Measurements from ENCODE around the gene MYOZ2. TPM values are rescaled to one million over a fixed set of nuclear protein-coding genes. Genes with fewer than 3 reads are reported as not detected.

Gene MYOZ2
- total RNA-seq, 1 experiment from 2014 or later = 1.6 TPM

DNA sequence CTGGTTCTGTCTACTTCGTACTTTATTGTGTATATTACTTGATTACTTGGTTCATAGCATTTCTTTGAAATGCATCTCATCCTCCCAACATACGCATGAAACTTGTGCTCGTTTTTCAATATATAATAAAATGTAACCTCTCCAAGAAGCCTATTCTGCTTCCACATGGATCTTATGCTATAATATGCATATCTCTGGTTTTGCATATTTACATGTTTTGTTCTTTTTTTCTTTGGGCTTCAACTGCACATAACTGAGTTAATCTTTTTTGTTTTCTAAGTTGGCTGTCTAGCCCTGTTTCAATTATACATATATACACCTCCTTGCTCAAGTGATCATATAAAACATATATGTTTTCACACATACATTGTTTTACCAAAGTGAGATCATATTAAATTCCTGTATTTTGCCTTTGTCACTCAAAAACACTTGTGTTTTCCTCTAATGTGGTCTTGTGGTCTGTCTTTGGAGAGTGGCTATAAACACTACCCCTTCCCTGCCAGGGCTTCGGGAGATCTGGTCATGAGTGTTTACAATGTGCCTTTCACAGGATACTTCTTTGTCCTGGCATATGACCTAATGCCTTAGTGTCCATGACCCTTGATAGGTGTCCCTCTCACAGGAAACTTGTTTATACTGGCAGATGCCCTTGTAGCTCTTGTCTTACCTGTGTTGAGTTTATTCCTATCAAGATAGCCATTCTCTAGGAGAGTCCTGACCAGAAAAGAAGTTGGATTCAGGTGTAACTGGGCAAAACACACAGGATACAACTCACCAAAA lies 94.5 kb downstream of the MYOZ2 start:
- DNase-seq = no peak
- 0 out of 2 replicates have a peak, but pooled peaks cover 4% of the 10 kb centered on the region for H3K4me1 ChIP-seq
- no peak overlapping the region for H3K27ac ChIP-seq
- H3K36me3 ChIP-seq = no peaks in the 10 kb centered on the region
- no peak overlapping the region for H3K4me3 ChIP-seq
- H3K27me3 ChIP-seq = no peaks in the 10 kb centered on the region
- H3K9me3 ChIP-seq (replicated peaks) = no peaks in the 10 kb centered on the region

DNA sequence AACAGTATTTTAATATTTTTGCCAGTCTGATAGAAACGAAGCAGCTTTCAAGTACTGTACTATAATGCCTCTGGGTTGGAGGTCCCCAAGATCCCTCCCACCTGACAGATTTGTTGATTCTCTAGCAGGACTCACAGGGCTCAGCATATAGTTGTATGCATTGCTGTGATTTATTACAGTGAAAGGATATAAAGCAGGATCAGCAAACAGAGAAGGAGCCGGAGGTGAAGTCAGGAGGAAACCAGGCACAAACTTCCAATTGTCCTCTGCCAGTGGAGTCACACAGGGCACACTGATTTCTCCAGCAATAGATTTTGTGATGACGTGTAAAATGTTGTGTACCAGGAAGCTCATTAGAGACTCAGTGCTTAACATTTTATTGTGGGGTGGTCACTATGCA lies 95.9 kb downstream of the MYOZ2 start:
- DNase-seq = no peak
- Histone ChIP-seq H3K4me1 (0 out of 2 replicates have a peak, but pooled peaks cover 4% of the 10 kb centered on the region), H3K36me3 (no peaks in the 10 kb centered on the region), H3K4me3 (no peak overlapping the region), H3K9me3 (replicated peaks) (no peaks in the 10 kb centered on the region), H3K27ac (no peak overlapping the region), H3K27me3 (no peaks in the 10 kb centered on the region)

DNA sequence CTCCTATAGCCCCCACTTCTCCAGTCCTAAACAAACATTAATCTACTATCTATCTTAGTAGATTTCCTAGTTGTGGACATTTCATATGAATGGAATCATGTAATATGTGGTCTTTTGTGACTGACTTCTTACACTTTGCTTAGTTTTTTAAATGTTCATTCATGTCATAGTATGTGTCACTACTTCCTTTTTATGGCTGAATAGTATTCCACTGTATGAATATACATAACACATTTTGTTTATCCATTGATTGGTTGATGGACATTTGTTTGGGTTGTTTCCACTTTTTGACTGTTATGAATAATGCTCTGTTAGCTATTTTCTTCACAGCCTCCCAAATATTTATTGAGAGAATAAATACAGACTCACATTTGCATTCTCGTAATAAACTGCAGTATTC lies 96.7 kb downstream of the MYOZ2 start:
- Histone ChIP-seq H3K27me3 (no peaks in the 10 kb centered on the region), H3K4me3 (no peak overlapping the region), H3K27ac (no peak overlapping the region), H3K36me3 (no peaks in the 10 kb centered on the region), H3K9me3 (replicated peaks) (no peaks in the 10 kb centered on the region), H3K4me1 (0 out of 2 replicates have a peak, but pooled peaks cover 4% of the 10 kb centered on the region)
- no peak for DNase-seq

GRCh38 chr4:119233191-119233590 lies 97.6 kb downstream of the MYOZ2 start:
- H3K4me1 ChIP-seq = 0 out of 2 replicates have a peak, but pooled peaks cover 4% of the 10 kb centered on the region
- no peaks in the 10 kb centered on the region for H3K27me3 ChIP-seq
- no peak for DNase-seq
- no peaks in the 10 kb centered on the region for H3K9me3 ChIP-seq (replicated peaks)
- H3K36me3 ChIP-seq = no peaks in the 10 kb centered on the region
- H3K4me3 ChIP-seq = no peak overlapping the region
- no peak overlapping the region for H3K27ac ChIP-seq

DNA sequence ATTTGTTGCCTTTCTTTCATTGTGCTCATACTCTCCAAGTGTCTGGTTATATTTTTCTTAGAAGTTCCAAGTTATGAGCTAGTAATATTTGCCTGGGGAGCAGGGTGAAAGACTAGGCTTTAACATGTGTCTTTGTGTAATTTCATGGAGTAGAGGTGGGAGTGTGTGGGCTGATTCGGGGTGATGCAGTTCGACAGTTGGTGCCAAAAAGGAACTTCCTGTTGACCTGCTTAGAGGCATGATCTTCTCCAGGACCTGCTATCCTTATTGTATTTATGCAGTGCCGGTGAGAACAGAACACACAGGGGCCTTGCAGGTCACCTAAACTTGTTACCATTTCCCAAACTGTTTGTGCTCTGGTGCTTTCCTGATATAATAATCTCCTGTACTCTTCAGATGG lies 98.1 kb downstream of the MYOZ2 start:
- H3K4me3 ChIP-seq = no peak overlapping the region
- H3K36me3 ChIP-seq = no peaks in the 10 kb centered on the region
- no peaks in the 10 kb centered on the region for H3K27me3 ChIP-seq
- H3K27ac ChIP-seq = no peak overlapping the region
- 0 out of 2 replicates have a peak, but pooled peaks cover 4% of the 10 kb centered on the region for H3K4me1 ChIP-seq
- H3K9me3 ChIP-seq (replicated peaks) = no peaks in the 10 kb centered on the region
- DNase-seq = peak in 1 of 2 experiments; percentile 14

DNA sequence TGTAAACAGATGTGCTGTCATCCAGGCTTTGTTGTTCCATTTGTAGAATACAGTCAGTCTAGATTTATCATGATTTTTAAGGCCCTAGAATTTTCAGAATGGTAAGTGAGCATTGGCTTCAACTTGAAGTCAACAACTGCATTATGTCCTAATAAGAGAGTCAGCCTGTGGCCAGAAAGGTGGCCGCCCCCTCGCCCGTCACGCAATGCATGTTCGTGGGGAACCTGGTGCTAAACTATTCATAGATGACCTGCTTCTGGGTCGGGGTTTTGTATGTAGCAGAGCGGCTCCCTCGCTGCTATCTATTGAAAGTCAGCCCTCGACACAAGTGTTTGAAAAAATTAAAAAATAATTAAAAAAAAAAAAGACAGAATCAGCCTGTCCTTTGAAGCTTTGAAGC lies 101.6 kb downstream of the MYOZ2 start:
- H3K4me3 ChIP-seq = no peak overlapping the region
- 0 out of 2 replicates have a peak, but pooled peaks cover 3% of the 10 kb centered on the region for H3K36me3 ChIP-seq
- H3K4me1 ChIP-seq = 0 out of 2 replicates have a peak, but pooled peaks cover 4% of the 10 kb centered on the region
- no peak for DNase-seq
- no peaks in the 10 kb centered on the region for H3K9me3 ChIP-seq (replicated peaks)
- no peaks in the 10 kb centered on the region for H3K27me3 ChIP-seq
- H3K27ac ChIP-seq = no peak overlapping the region

Other genes starting within 250 kb of the MYOZ2 start
- 8.5 and 9.2 TPM in 2 replicates for gene SYNPO2, start 247.0 kb upstream of the MYOZ2 start, total RNA-seq (2014; rRNA removed; shearing (Covaris generic))
- 10.5 and 14.0 TPM in 2 replicates for gene USP53, start 76.9 kb downstream of the MYOZ2 start, total RNA-seq (2014; rRNA removed; shearing (Covaris generic))
- gene FABP2, start 186.3 kb downstream of the MYOZ2 start, total RNA-seq (2014; rRNA removed; shearing (Covaris generic)) = not detected in 2 replicates